Measurements from ENCODE around the gene CWC22. TPM values are rescaled to one million over a fixed set of nuclear protein-coding genes. Genes with fewer than 3 reads are reported as not detected.
A peak's percentile ranks its signal among the peaks of the same experiment; 100 is the strongest.

The CWC22 gene
- total RNA-seq, 1 donor from 2014 or later, result 27.7 TPM

DNA sequence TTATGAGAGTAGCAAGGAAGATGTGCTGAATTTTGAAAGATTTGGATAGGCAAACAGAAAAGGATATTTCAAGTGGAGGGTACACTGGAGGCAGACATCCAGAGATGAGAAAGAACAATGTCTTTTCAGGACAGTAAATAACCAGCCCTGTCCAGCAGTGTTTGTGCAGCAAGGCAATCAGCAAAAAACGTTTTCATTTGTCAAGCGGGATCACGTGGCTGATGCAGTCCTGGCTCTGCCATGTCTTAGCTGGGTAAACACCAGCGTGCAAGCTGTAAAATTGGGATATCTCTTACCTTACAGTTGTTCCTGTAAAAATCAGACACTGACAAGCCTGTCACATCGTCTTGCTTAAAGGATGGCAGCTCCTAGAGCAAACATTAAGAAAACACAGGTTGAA is 67.8 kb downstream of the CWC22 start:
- Mint-ChIP-seq H3K9me3 (ENCODE audit: low read depth) (no peaks in the 10 kb centered on the region), H3K27ac (no peak overlapping the region), H3K36me3 (ENCODE audit: insufficient read depth) (peaks cover under 1% of the 10 kb centered on the region), H3K27me3 (no peaks in the 10 kb centered on the region), H3K4me1 (ENCODE audit: low read depth) (no peaks in the 10 kb centered on the region), H3K4me3 (ENCODE audit: low read depth) (no peak overlapping the region)
- no peak for TF ChIP-seq CTCF (IDR thresholded peaks at IDR 0.05; ENCODE audit: unreplicated experiment)
- DNase-seq (ENCODE audit: low spot score, unreplicated experiment), result no peak

DNA sequence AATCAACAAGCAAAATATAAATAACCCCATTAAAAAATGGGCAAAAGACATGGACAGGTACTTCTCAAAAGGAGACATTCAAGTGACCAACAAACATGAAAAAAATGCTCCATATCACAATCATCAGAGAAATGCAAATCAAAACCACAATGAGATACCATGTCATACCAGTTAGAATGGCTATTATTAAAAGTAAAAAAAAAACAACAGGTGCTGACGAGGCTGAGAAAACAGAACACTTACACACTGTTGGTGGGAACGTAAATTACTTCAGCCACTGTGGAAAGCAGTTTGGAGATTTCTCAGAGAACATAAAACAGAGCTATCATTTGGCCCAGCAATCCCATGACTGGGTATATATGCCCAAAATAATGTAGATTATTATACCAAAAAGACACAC is 69.1 kb downstream of the CWC22 start:
- Mint-ChIP-seq H3K4me1 (ENCODE audit: low read depth) (no peaks in the 10 kb centered on the region), H3K9me3 (ENCODE audit: low read depth) (no peaks in the 10 kb centered on the region), H3K27ac (no peak overlapping the region)

DNA sequence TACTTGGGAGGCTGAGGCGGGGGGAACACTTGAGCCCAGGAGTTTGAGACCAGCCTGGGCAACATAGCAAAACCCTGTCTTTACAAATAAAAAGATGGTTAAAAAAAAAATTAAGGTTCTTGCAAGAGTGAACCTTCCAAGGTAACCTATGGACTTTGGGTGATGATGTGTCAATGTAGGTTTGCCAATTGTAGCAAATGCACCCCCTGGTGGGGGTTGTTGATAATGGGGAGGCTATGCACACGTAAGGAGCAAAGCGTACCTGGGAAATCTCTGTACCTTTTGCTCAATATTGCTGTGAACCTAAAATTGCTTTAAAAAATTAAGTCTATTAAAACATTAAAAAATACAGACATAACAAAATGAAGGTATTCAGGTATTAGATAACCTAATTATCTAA is 70.4 kb downstream of the CWC22 start:
- DNase-seq (ENCODE audit: low spot score, unreplicated experiment), result peak; percentile 14
- Mint-ChIP-seq H3K9me3 (ENCODE audit: low read depth) (peaks cover under 1% of the 10 kb centered on the region), H3K4me1 (ENCODE audit: low read depth) (no peaks in the 10 kb centered on the region), H3K4me3 (ENCODE audit: low read depth) (no peak overlapping the region), H3K27me3 (no peaks in the 10 kb centered on the region), H3K27ac (no peak overlapping the region), H3K36me3 (ENCODE audit: insufficient read depth) (no peaks in the 10 kb centered on the region)
- TF ChIP-seq CTCF (IDR thresholded peaks at IDR 0.05; ENCODE audit: unreplicated experiment), result peak; percentile 59

More for the DNA sequence above, 69.1 kb downstream of the CWC22 start:
- no peak overlapping the region for H3K4me3 Mint-ChIP-seq (ENCODE audit: low read depth)
- DNase-seq (ENCODE audit: low spot score, unreplicated experiment), result no peak
- H3K36me3 Mint-ChIP-seq (ENCODE audit: insufficient read depth), result no peaks in the 10 kb centered on the region
- TF ChIP-seq CTCF (IDR thresholded peaks at IDR 0.05; ENCODE audit: unreplicated experiment), result no peak
- H3K27me3 Mint-ChIP-seq, result no peaks in the 10 kb centered on the region

DNA sequence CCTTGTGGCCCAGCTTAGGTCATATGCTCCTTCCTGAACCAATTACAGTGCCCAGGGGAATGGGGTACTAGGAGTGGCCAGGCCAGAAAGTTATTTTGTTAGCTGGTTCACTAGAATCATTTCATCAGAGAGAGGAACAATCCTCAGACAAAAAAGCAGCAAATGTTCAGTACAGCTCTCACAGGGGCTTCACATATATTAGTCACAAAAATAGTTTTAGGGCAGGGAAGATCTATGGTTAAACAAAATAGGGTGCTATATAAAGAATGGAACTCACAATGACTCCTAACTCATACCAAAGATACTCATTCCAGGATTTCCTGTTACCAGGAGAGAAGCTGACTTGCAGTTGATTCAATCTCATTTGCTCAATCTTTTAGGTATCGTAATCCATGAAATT is 71.0 kb downstream of the CWC22 start:
- Mint-ChIP-seq H3K9me3 (ENCODE audit: low read depth) (peaks cover 5% of the 10 kb centered on the region), H3K4me1 (ENCODE audit: low read depth) (no peaks in the 10 kb centered on the region), H3K4me3 (ENCODE audit: low read depth) (no peak overlapping the region), H3K27ac (no peak overlapping the region), H3K36me3 (ENCODE audit: insufficient read depth) (peaks cover 2% of the 10 kb centered on the region), H3K27me3 (no peaks in the 10 kb centered on the region)
- no peak for TF ChIP-seq CTCF (IDR thresholded peaks at IDR 0.05; ENCODE audit: unreplicated experiment)
- DNase-seq (ENCODE audit: low spot score, unreplicated experiment), result no peak

DNA sequence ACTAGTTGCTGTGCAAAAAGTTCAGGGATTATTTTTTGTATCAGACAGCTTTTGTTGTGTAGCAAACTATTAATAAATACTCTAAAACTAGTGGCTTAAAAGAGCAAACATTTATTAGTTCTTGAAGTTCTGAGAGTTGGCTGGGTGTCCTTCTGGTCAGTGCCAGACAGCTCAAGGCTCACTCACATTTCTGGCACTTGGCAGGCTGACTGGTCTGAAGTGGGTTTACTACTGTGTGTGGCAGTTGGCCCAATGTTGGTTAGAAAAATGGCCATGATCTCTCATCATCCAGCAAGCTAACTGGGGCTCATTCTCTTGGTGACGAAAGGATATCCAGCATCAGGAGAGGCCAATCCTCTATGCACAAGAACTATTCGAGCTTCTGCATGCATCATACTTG is 74.3 kb downstream of the CWC22 start:
- no peak for TF ChIP-seq CTCF (IDR thresholded peaks at IDR 0.05; ENCODE audit: unreplicated experiment)
- H3K9me3 Mint-ChIP-seq (ENCODE audit: low read depth), result peaks cover 20% of the 10 kb centered on the region
- peaks cover 10% of the 10 kb centered on the region for H3K36me3 Mint-ChIP-seq (ENCODE audit: insufficient read depth)
- H3K4me1 Mint-ChIP-seq (ENCODE audit: low read depth), result no peaks in the 10 kb centered on the region
- H3K27me3 Mint-ChIP-seq, result no peaks in the 10 kb centered on the region
- DNase-seq (ENCODE audit: low spot score, unreplicated experiment), result no peak
- H3K27ac Mint-ChIP-seq, result no peak overlapping the region
- no peak overlapping the region for H3K4me3 Mint-ChIP-seq (ENCODE audit: low read depth)
